ENCODE data around the gene SPATA13.

Gene SPATA13

DNA sequence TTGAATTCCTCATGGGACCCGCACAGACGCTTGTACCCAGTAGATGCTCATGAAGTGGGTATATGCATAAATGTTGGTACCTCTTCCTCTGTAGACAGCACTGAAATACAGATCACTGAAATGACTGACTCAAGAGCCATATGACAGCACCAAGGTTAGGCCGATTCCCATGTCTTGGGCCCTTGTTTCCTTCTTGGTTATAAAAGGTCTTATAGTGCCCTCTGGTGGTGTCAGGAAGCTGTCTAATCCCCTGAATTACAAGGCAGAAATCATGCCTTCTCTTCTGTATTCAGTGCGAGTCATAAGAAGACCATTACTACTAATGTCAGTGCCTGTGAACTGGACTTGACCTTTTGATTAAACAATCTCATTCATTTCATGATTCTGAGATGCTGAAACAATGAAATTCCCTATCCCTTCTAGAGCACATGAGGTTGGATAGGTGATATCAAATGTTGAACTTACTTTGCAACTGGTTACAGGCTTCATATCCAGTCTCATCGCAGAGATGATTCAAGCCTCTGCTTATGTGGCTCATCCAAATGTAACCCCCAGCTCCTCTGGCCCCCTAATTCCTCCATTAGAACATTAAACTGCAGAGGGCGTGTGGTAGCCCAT is 59.7 kb downstream of the SPATA13 start:
- no peak overlapping the region for H3K4me3 Mint-ChIP-seq
- intact Hi-C loops (cut with micrococcal nuclease) = loop anchor here (1.0 to 5.0 kb wide), 3 partner anchors 167 to 298 kb away; no protein-coding TSS in a partner anchor
- H3K27me3 Mint-ChIP-seq = no peaks in the 10 kb centered on the region
- no peaks in the 10 kb centered on the region for H3K9me3 Mint-ChIP-seq
- H3K27ac Mint-ChIP-seq = no peak overlapping the region
- peaks cover 23% of the 10 kb centered on the region for H3K4me1 Mint-ChIP-seq (ENCODE audit: low read depth)
- H3K36me3 Mint-ChIP-seq (ENCODE audit: low read depth) = no peaks in the 10 kb centered on the region

DNA sequence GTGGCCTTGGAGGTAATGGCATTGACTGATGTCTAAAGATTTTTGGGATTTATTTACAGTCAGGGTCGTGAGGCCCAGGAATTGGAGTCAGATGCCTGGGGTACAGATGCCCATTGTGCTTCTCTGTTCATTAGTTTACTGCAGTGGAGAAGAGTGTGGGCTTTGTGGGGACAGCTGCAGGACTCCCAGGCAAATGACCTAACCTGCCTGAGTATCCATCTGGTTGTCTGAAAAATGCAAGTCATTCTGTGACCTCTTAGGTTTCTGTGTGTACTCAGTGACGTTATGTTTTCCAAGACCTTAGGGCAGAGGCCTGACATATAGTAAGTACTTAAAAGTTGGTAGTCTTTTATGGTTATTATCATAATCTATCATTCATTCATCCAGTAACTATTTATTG is 60.5 kb downstream of the SPATA13 start:
- Mint-ChIP-seq H3K36me3 (ENCODE audit: low read depth) (no peaks in the 10 kb centered on the region), H3K9me3 (no peaks in the 10 kb centered on the region), H3K27ac (no peak overlapping the region), H3K4me1 (ENCODE audit: low read depth) (peaks cover 23% of the 10 kb centered on the region), H3K27me3 (no peaks in the 10 kb centered on the region), H3K4me3 (no peak overlapping the region)
- intact Hi-C loops (cut with micrococcal nuclease) = loop anchor here (5.0 kb wide), 1 partner anchor 299 kb away; no protein-coding TSS in a partner anchor

DNA sequence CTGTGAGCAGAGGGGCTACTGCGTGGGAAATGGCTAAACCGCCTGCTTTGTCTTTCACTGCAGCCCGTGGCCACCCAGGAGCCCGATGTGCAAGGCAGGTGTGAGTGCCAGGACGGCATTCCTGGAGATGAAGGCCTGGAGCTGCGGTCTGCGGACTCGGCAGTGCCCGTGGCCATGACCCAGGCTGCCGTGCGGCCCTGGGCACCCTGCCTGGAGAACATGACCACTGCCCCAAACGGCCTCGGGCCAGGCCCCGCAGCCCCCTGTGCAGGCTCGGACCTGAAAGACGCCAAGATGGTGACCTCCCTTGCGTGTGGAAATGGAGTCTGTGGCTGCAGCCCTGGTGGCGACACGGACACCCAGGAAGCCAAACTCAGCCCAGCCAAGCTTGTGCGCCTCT is 62.2 kb downstream of the SPATA13 start:
- Mint-ChIP-seq H3K27me3 (no peaks in the 10 kb centered on the region), H3K9me3 (no peaks in the 10 kb centered on the region), H3K27ac (no peak overlapping the region), H3K4me3 (no peak overlapping the region), H3K36me3 (ENCODE audit: low read depth) (no peaks in the 10 kb centered on the region), H3K4me1 (ENCODE audit: low read depth) (peaks cover 15% of the 10 kb centered on the region)
- intact Hi-C loops (cut with micrococcal nuclease) = loop anchor here (5.0 kb wide), 1 partner anchor 300 kb away; no protein-coding TSS in a partner anchor

- H3K27me3 Mint-ChIP-seq = no peaks in the 10 kb centered on the region
- no peaks in the 10 kb centered on the region for H3K9me3 Mint-ChIP-seq
- intact Hi-C loops (cut with micrococcal nuclease) = loop anchor here (5.0 kb wide), 1 partner anchor 301 kb away; no protein-coding TSS in a partner anchor
- peak overlapping the region; percentile 56 for H3K4me3 Mint-ChIP-seq
- peak overlapping the region; percentile 16 for H3K27ac Mint-ChIP-seq
- H3K4me1 Mint-ChIP-seq (ENCODE audit: low read depth) = peaks cover 10% of the 10 kb centered on the region
- H3K36me3 Mint-ChIP-seq (ENCODE audit: low read depth) = no peaks in the 10 kb centered on the region
Observed at GRCh38 chr13:24223341-24224231, 63.1 kb downstream of the SPATA13 start.

- intact Hi-C loops (cut with micrococcal nuclease) = loop anchor here (5.0 kb wide), 1 partner anchor 302 kb away; no protein-coding TSS in a partner anchor
- peak overlapping the region; percentile 16 for H3K27ac Mint-ChIP-seq
- no peaks in the 10 kb centered on the region for H3K27me3 Mint-ChIP-seq
- H3K9me3 Mint-ChIP-seq = no peaks in the 10 kb centered on the region
- peaks cover 10% of the 10 kb centered on the region for H3K4me1 Mint-ChIP-seq (ENCODE audit: low read depth)
- peak overlapping the region; percentile 56 for H3K4me3 Mint-ChIP-seq
- no peaks in the 10 kb centered on the region for H3K36me3 Mint-ChIP-seq (ENCODE audit: low read depth)
Observed at GRCh38 chr13:24224232-24224680, 63.7 kb downstream of the SPATA13 start.

DNA sequence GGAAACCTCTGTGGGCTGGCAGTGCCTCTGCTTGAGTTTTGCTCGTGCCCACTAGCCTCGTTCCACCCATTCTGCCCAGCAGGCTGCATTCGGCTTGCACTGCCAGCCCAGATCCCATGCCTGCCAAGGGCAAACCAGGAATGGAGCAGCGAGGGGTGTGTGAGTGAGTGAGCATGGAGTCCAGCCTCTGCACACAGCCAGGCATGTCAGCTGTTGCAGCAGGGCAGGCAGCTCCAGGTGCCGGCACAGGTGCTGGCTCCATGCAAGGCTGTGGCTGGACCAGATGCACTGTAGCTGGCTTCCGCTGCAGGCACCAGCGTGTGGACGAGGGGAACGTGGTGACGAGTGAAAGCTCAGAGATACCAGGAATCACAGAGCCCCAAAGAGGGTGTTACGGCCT is 64.5 kb downstream of the SPATA13 start:
- Mint-ChIP-seq H3K36me3 (ENCODE audit: low read depth) (no peaks in the 10 kb centered on the region), H3K4me1 (ENCODE audit: low read depth) (peaks cover 10% of the 10 kb centered on the region), H3K27me3 (no peaks in the 10 kb centered on the region), H3K4me3 (no peak overlapping the region), H3K27ac (no peak overlapping the region), H3K9me3 (no peaks in the 10 kb centered on the region)
- intact Hi-C loops (cut with micrococcal nuclease) = no loop called here

GRCh38 chr13:24225930-24226329 is 65.4 kb downstream of the SPATA13 start:
- no peaks in the 10 kb centered on the region for H3K27me3 Mint-ChIP-seq
- H3K4me3 Mint-ChIP-seq = no peak overlapping the region
- no peak overlapping the region for H3K27ac Mint-ChIP-seq
- no peaks in the 10 kb centered on the region for H3K9me3 Mint-ChIP-seq
- intact Hi-C loops (cut with micrococcal nuclease) = no loop called here
- H3K36me3 Mint-ChIP-seq (ENCODE audit: low read depth) = no peaks in the 10 kb centered on the region
- H3K4me1 Mint-ChIP-seq (ENCODE audit: low read depth) = peaks cover 10% of the 10 kb centered on the region

GRCh38 chr13:24226762-24227161 is 66.2 kb downstream of the SPATA13 start:
- H3K27ac Mint-ChIP-seq = no peak overlapping the region
- H3K9me3 Mint-ChIP-seq = no peaks in the 10 kb centered on the region
- peaks cover 10% of the 10 kb centered on the region for H3K4me1 Mint-ChIP-seq (ENCODE audit: low read depth)
- H3K36me3 Mint-ChIP-seq (ENCODE audit: low read depth) = no peaks in the 10 kb centered on the region
- intact Hi-C loops (cut with micrococcal nuclease) = no loop called here
- H3K27me3 Mint-ChIP-seq = no peaks in the 10 kb centered on the region
- no peak overlapping the region for H3K4me3 Mint-ChIP-seq

- Mint-ChIP-seq H3K27me3 (no peaks in the 10 kb centered on the region), H3K9me3 (no peaks in the 10 kb centered on the region), H3K36me3 (ENCODE audit: low read depth) (no peaks in the 10 kb centered on the region), H3K4me1 (ENCODE audit: low read depth) (peaks cover 6% of the 10 kb centered on the region), H3K27ac (no peak overlapping the region), H3K4me3 (no peak overlapping the region)
- intact Hi-C loops (cut with micrococcal nuclease) = no loop called here
Observed at GRCh38 chr13:24228852-24229458, 68.4 kb downstream of the SPATA13 start.

- intact Hi-C loops (cut with micrococcal nuclease) = no loop called here
- Mint-ChIP-seq H3K27ac (no peak overlapping the region), H3K4me1 (ENCODE audit: low read depth) (no peaks in the 10 kb centered on the region), H3K9me3 (no peaks in the 10 kb centered on the region), H3K36me3 (ENCODE audit: low read depth) (no peaks in the 10 kb centered on the region), H3K27me3 (no peaks in the 10 kb centered on the region), H3K4me3 (no peak overlapping the region)
Observed at GRCh38 chr13:24230428-24231072, 70.0 kb downstream of the SPATA13 start.

- H3K36me3 Mint-ChIP-seq (ENCODE audit: low read depth) = no peaks in the 10 kb centered on the region
- no peaks in the 10 kb centered on the region for H3K4me1 Mint-ChIP-seq (ENCODE audit: low read depth)
- no peaks in the 10 kb centered on the region for H3K27me3 Mint-ChIP-seq
- H3K27ac Mint-ChIP-seq = no peak overlapping the region
- intact Hi-C loops (cut with micrococcal nuclease) = no loop called here
- no peaks in the 10 kb centered on the region for H3K9me3 Mint-ChIP-seq
- H3K4me3 Mint-ChIP-seq = no peak overlapping the region
Observed at GRCh38 chr13:24231377-24231776, 70.9 kb downstream of the SPATA13 start.

DNA sequence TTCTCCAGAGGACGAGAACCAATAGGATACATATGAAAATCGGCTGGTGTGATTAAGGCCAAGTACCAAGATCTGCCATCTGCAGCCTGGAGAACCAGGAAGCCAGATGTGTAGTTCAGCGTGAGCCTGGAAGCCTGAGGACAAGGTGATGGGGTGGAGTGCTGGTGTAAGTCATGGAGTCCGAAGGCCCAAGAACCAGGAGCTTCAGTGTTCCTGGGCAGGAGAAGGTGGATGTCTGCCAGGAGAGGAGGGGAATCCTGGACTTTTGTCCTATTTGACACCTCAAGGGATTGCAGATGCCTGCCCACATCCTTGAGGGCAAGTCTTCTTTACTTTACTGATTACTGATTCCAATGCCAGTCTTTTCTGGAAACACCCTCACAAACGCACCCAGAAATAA is 71.5 kb downstream of the SPATA13 start:
- Mint-ChIP-seq H3K4me3 (no peak overlapping the region), H3K27me3 (no peaks in the 10 kb centered on the region), H3K4me1 (ENCODE audit: low read depth) (no peaks in the 10 kb centered on the region), H3K36me3 (ENCODE audit: low read depth) (no peaks in the 10 kb centered on the region), H3K27ac (no peak overlapping the region), H3K9me3 (no peaks in the 10 kb centered on the region)
- intact Hi-C loops (cut with micrococcal nuclease) = no loop called here

- no peaks in the 10 kb centered on the region for H3K36me3 Mint-ChIP-seq (ENCODE audit: low read depth)
- H3K4me3 Mint-ChIP-seq = no peak overlapping the region
- intact Hi-C loops (cut with micrococcal nuclease) = no loop called here
- no peaks in the 10 kb centered on the region for H3K4me1 Mint-ChIP-seq (ENCODE audit: low read depth)
- no peak overlapping the region for H3K27ac Mint-ChIP-seq
- H3K9me3 Mint-ChIP-seq = no peaks in the 10 kb centered on the region
- H3K27me3 Mint-ChIP-seq = no peaks in the 10 kb centered on the region
Observed at GRCh38 chr13:24232474-24232873, 72.0 kb downstream of the SPATA13 start.

Data from dendritic cell treated with granulocyte-macrophage colony-stimulating factor and Interleukin-4, amounts not matched to agents 40 ng/mL and 50 ng/mL, for 4 days (primary cell).